Vagina (tissue), 2 donors: Measurements from ENCODE around the gene CUL5. TPM values are rescaled to one million over a fixed set of nuclear protein-coding genes. Genes with fewer than 3 reads are reported as not detected.

Experiments used
- DNase-seq, 2 donors: peaks; one replicate each; pipeline ENCODE4 v3.0.0-alpha.2; 2017; ENCODE audit errors: extremely low spot score in 2 of 2
- H3K27ac ChIP-seq: fragments of 200-600 bp; sonication (generic); one replicate; pipeline ENCODE4 v1.5.1; 2019
- H3K27me3 ChIP-seq: fragments of 200-600 bp; sonication (generic); one replicate; pipeline ENCODE4 v1.5.1; 2019
- H3K36me3 ChIP-seq, 2 donors: fragments of 200-600 bp; sonication (generic); one replicate each; pipeline ENCODE4 v1.5.1; 2017 to 2019
- H3K4me1 ChIP-seq: fragments of 200-600 bp; sonication (generic); one replicate; pipeline ENCODE4 v1.5.1; 2019
- H3K4me3 ChIP-seq, 2 donors: fragments of 200-600 bp; sonication (generic); 1 replicate in 1 of 2; 2 replicates in 1 of 2; pipeline ENCODE4 v1.5.1; 2016 to 2019
- H3K9me3 ChIP-seq: fragments of 200-600 bp; sonication (generic); one replicate; pipeline ENCODE4 v1.5.1; 2019
- POLR2A ChIP-seq, 2 donors: fragments of 450-650 bp; IDR thresholded peaks; one replicate each; pipeline ENCODE4 v1.6.1; 2017; ENCODE audit warnings: antibody characterized with exemption in 2 of 2, mild to moderate bottlenecking in 2 of 2, moderate library complexity in 2 of 2
- POLR2AphosphoS5 ChIP-seq, 2 donors: sonication (generic); formaldehyde crosslinking; IDR thresholded peaks; one replicate each; pipeline ENCODE4 v1.9.0; 2017; ENCODE audit warnings: antibody characterized with exemption in 2 of 2, mild to moderate bottlenecking in 2 of 2, low read depth in 1 of 2; ENCODE audit not compliant: insufficient read depth in 1 of 2
- intact Hi-C: fragments of 100-400 bp; cut with DNase I; formaldehyde crosslinking; loops from one replicate; pipeline ENCODE4 v1.15.1; 2023
- total RNA-seq: library from RNA; depleted of rRNA; stranded (reverse); fragments of >200 nt; gene quantifications from one replicate; pipeline ENCODE4 v1.2.3, GENCODE V29; 2016
- TF ChIP-seq, protein P1 (sequence below), 3 experiments: fragments of 450-650 bp in 2 of 3; fragments of 200-600 bp in 1 of 3; sonication (generic) in 1 of 3; IDR thresholded peaks; one replicate each; pipeline ENCODE4 v1.5.1; 2017 to 2019; ENCODE audit warnings: antibody characterized with exemption in 3 of 3, mild to moderate bottlenecking in 2 of 3, moderate library complexity in 2 of 3

CUL5 gene
- total RNA-seq, 1 donor from 2014 or later, result 31.2 TPM

DNA sequence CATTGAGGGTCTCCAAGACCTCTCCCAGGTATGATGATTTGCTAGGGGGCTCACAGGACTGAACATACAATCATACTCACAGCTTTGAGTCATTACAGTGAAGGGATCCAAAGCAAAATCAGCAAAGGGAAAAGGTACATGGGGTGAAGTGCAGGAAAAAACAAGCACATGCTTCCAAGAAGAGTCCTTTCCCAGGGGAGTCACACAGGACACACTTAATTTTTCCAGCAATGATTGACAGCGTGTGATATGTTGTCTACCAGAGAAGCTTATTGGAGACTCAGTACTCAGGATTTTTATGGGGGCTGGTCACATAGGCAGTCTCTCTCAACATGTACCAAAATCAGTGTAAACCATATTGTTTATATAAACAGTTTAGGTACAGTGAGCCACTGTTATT, 25.3 kb downstream of the CUL5 start:
- Histone ChIP-seq H3K4me3 (no peak overlapping the region), H3K27ac (no peak overlapping the region), H3K4me1 (no peaks in the 10 kb centered on the region), H3K9me3 (no peaks in the 10 kb centered on the region), H3K27me3 (no peaks in the 10 kb centered on the region), H3K36me3 (peaks cover 0 to 9% of the 10 kb centered on the region in 2 donors)
- no peak for DNase-seq
- TF ChIP-seq, protein P1, sequence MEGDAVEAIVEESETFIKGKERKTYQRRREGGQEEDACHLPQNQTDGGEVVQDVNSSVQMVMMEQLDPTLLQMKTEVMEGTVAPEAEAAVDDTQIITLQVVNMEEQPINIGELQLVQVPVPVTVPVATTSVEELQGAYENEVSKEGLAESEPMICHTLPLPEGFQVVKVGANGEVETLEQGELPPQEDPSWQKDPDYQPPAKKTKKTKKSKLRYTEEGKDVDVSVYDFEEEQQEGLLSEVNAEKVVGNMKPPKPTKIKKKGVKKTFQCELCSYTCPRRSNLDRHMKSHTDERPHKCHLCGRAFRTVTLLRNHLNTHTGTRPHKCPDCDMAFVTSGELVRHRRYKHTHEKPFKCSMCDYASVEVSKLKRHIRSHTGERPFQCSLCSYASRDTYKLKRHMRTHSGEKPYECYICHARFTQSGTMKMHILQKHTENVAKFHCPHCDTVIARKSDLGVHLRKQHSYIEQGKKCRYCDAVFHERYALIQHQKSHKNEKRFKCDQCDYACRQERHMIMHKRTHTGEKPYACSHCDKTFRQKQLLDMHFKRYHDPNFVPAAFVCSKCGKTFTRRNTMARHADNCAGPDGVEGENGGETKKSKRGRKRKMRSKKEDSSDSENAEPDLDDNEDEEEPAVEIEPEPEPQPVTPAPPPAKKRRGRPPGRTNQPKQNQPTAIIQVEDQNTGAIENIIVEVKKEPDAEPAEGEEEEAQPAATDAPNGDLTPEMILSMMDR (IDR thresholded peaks at IDR 0.05), result no peak
- TF ChIP-seq POLR2A (IDR thresholded peaks at IDR 0.05), result no peak
- TF ChIP-seq POLR2AphosphoS5 (IDR thresholded peaks at IDR 0.05; ENCODE audit: insufficient read depth in 1 of 2, low read depth in 1 of 2), result no peak
- intact Hi-C loops, result no loop called here

DNA sequence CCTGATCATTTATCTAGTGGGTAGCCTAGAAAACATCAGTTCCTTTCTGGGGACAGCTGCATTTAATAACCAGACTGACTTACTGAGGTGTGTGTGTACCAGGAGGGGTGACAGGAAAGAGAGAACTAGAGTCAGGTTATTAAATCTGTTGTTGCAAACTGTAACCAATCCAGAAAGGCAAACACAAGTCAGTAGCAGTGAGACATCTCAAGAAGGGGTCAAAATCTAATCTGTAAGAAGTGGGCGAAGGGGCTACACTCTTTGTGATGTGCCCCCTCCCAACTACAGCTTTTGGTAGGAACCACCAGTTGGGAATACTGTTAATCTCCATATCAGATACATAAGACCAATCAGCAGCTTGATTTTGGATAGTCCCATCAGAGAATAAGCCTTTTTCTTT, 26.3 kb downstream of the CUL5 start:
- Histone ChIP-seq H3K4me1 (no peaks in the 10 kb centered on the region), H3K4me3 (no peak overlapping the region), H3K36me3 (peaks cover 0 to 9% of the 10 kb centered on the region in 2 donors), H3K27ac (no peak overlapping the region), H3K9me3 (no peaks in the 10 kb centered on the region), H3K27me3 (no peaks in the 10 kb centered on the region)
- no peak for DNase-seq
- intact Hi-C loops, result no loop called here
- TF ChIP-seq POLR2A (IDR thresholded peaks at IDR 0.05) (no peak), POLR2AphosphoS5 (IDR thresholded peaks at IDR 0.05; ENCODE audit: insufficient read depth in 1 of 2, low read depth in 1 of 2) (no peak)
- TF ChIP-seq, protein P1 (IDR thresholded peaks at IDR 0.05), result no peak

DNA sequence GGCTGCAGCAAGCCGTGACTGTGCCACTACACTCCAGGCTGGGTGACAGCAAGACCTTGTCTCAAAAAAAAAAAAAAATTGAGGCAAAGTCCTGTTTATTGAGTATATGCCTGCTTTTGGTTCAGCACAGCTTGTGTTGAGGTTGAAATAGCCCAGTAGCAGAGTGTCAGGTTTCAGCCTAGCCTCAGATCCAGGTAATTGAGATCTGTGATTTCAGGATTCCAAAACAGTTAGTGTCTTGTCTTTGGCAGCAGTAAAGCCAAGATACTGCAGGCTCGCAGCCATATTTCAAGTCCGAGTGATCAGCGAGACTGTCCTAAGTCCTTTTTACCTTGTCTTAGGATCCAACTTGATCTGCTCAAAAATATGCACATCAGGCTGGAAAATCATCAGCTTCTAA, 27.0 kb downstream of the CUL5 start:
- Histone ChIP-seq H3K9me3 (no peaks in the 10 kb centered on the region), H3K4me3 (no peak overlapping the region), H3K4me1 (no peaks in the 10 kb centered on the region), H3K27me3 (no peaks in the 10 kb centered on the region), H3K36me3 (peaks cover 0 to 9% of the 10 kb centered on the region in 2 donors), H3K27ac (no peak overlapping the region)
- TF ChIP-seq POLR2AphosphoS5 (IDR thresholded peaks at IDR 0.05; ENCODE audit: insufficient read depth in 1 of 2, low read depth in 1 of 2) (no peak), POLR2A (IDR thresholded peaks at IDR 0.05) (no peak)
- TF ChIP-seq, protein P1 (IDR thresholded peaks at IDR 0.05), result no peak
- no peak for DNase-seq
- intact Hi-C loops, result no loop called here

DNA sequence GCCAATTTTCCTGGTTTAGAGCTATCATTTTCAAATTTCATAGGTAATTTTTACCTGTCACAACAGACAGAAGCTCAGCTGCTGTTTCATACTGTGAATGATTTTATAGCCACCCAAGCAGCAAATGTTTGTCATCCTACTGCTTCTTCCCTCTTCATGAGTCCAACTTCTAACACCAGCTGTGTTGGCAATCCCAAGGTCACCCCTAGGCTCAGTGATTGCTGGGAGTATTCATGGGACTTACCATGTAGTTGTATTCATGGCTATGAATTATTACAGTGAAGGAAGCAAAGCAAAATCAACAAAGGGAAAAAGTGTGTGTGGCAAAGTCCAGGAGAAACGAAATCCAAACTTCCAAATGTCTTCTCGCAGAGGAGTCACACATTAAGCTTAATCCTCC, 28.5 kb downstream of the CUL5 start:
- no peak overlapping the region for H3K27ac ChIP-seq
- TF ChIP-seq POLR2AphosphoS5 (IDR thresholded peaks at IDR 0.05; ENCODE audit: insufficient read depth in 1 of 2, low read depth in 1 of 2) (no peak), POLR2A (IDR thresholded peaks at IDR 0.05) (no peak)
- TF ChIP-seq, protein P1 (IDR thresholded peaks at IDR 0.05), result no peak

DNA sequence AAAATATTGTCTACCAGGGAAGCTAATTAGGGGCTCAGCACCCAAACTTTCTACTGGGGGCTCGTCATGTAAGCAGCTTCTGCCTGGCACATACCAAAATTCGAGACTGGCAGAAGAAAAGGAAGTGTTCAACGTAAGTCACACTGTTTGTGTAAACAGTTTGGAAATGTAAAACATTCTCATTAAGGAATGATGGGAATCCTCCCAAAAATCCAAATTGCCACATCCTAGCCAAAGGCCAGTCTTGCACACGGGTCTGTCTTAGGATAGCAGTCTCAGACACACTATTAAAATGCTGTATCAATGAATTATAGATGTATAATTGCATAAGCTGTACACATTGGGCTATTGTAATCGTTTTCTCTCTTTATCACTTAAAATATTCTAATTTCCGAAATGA, 28.9 kb downstream of the CUL5 start:
- no peaks in the 10 kb centered on the region for H3K4me1 ChIP-seq
- TF ChIP-seq POLR2AphosphoS5 (IDR thresholded peaks at IDR 0.05; ENCODE audit: insufficient read depth in 1 of 2, low read depth in 1 of 2), result no peak
- TF ChIP-seq POLR2A (IDR thresholded peaks at IDR 0.05), result no peak
- H3K9me3 ChIP-seq, result no peaks in the 10 kb centered on the region
- H3K36me3 ChIP-seq, result peaks cover 0 to 9% of the 10 kb centered on the region in 2 donors
- no peaks in the 10 kb centered on the region for H3K27me3 ChIP-seq
- H3K27ac ChIP-seq, result no peak overlapping the region
- intact Hi-C loops, result no loop called here
- H3K4me3 ChIP-seq, result no peak overlapping the region
- DNase-seq, result no peak

More for the DNA sequence above, 28.5 kb downstream of the CUL5 start:
- Histone ChIP-seq H3K9me3 (no peaks in the 10 kb centered on the region), H3K36me3 (peaks cover 0 to 9% of the 10 kb centered on the region in 2 donors), H3K4me3 (no peak overlapping the region), H3K4me1 (no peaks in the 10 kb centered on the region), H3K27me3 (no peaks in the 10 kb centered on the region)
- DNase-seq, result no peak
- intact Hi-C loops, result no loop called here
